ENCODE measurements around the gene ERC2.

ERC2 gene

DNA sequence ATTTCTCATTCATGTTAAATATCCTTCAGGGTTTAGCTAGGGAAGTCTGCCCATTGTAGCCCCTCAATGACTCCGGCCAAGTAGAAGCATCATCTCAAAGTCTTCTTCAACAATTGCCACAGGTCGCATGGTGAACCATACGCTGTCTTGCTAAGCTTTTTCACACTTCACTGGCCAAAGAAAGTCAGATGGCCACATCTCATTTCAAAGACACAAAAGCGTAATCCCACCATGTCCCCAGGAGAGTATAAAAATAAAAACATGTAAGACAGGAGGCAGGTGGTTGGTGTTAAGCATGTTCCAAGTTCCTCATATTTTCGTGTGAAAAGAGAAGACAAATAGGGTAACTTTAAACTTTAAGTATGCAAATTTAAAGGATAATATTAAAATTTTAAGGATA is 147.4 kb downstream of the ERC2 start:
- Histone ChIP-seq H3K79me1 (ENCODE audit: low read length) (no peaks in the 10 kb centered on the region), H3K9ac (ENCODE audit: low read length) (no peak overlapping the region), H2BK12ac (ENCODE audit: low read length) (no peak overlapping the region), H2AFZ (ENCODE audit: insufficient read depth, low read length, poor library complexity) (no peak overlapping the region), H3K36me3 (ENCODE audit: control insufficient read depth in 1 of 2, insufficient read depth in 2 of 2, low read length in 2 of 2) (no peaks in the 10 kb centered on the region), H3K27ac (ENCODE audit: low read depth, low read length) (no peak overlapping the region), H2BK5ac (ENCODE audit: low read depth, low read length, poor library complexity) (no peak overlapping the region), H3K4ac (ENCODE audit: low read depth, low read length) (no peak overlapping the region), H3K27me3 (ENCODE audit: insufficient read depth, low read length) (no peaks in the 10 kb centered on the region), H3K18ac (ENCODE audit: low read length) (no peak overlapping the region), H3K4me1 (ENCODE audit: control insufficient read depth in 1 of 2, insufficient read depth in 2 of 2, low read length in 2 of 2) (no peaks in the 10 kb centered on the region), H2AK5ac (ENCODE audit: low read length) (no peak overlapping the region), H4K12ac (ENCODE audit: low read depth, low read length) (no peak overlapping the region), H4K91ac (ENCODE audit: low read depth, low read length) (no peak overlapping the region), H4K8ac (ENCODE audit: low read depth, low read length) (no peak overlapping the region), H3K4me2 (ENCODE audit: low read length) (no peak overlapping the region), H3K4me3 (ENCODE audit: low read depth, low read length) (no peak overlapping the region), H2BK120ac (ENCODE audit: insufficient read depth, low read length, poor library complexity) (no peak overlapping the region), H3K9me3 (ENCODE audit: insufficient read depth, low read depth, low read length) (no peaks in the 10 kb centered on the region), H3K79me2 (ENCODE audit: control insufficient read depth, insufficient read depth, low read length, poor library complexity) (no peaks in the 10 kb centered on the region), H3K23ac (ENCODE audit: low read length) (no peak overlapping the region), H3K14ac (ENCODE audit: low read length) (no peak overlapping the region)
- WGBS (ENCODE audit: extremely low coverage, insufficient coverage, insufficient read length) = no CpG with 5 or more reads among the region's 5 CpGs
- DNase-seq = no peak

DNA sequence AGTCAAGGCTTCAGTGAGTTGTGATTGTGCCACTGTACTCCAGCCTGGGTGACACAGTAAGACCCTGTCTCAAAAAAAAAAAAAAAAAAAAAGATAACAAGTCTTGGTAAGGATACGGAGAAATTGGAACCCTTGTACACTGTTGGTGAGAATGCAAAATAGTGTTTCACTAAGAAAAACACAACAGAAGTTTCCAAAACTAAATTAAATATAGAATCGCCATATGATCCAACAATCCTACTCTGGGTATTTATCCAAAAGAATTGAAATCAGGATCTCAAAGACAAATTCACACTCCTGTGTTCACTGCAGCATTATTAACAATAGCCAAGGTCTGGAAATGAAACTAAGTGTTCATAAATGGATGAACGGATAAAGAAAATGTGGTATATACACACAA is 149.4 kb downstream of the ERC2 start:
- no peak overlapping the region for H2BK120ac ChIP-seq (ENCODE audit: insufficient read depth, low read length, poor library complexity)
- H2BK5ac ChIP-seq (ENCODE audit: low read depth, low read length, poor library complexity) = no peak overlapping the region
- no peak overlapping the region for H3K4me2 ChIP-seq (ENCODE audit: low read length)
- DNase-seq = no peak
- no peak overlapping the region for H2BK12ac ChIP-seq (ENCODE audit: low read length)
- no peak overlapping the region for H3K4ac ChIP-seq (ENCODE audit: low read depth, low read length)
- H2AFZ ChIP-seq (ENCODE audit: insufficient read depth, low read length, poor library complexity) = no peak overlapping the region
- H3K4me1 ChIP-seq (ENCODE audit: control insufficient read depth in 1 of 2, insufficient read depth in 2 of 2, low read length in 2 of 2) = peaks cover 3 to 4% of the 10 kb centered on the region in 2 experiments
- H4K8ac ChIP-seq (ENCODE audit: low read depth, low read length) = no peak overlapping the region
- no peak overlapping the region for H3K4me3 ChIP-seq (ENCODE audit: low read depth, low read length)
- H3K79me1 ChIP-seq (ENCODE audit: low read length) = no peaks in the 10 kb centered on the region
- H3K36me3 ChIP-seq (ENCODE audit: control insufficient read depth in 1 of 2, insufficient read depth in 2 of 2, low read length in 2 of 2) = no peaks in the 10 kb centered on the region
- no peak overlapping the region for H3K14ac ChIP-seq (ENCODE audit: low read length)
- no peak overlapping the region for H3K18ac ChIP-seq (ENCODE audit: low read length)
- H2AK5ac ChIP-seq (ENCODE audit: low read length) = no peak overlapping the region
- H4K91ac ChIP-seq (ENCODE audit: low read depth, low read length) = no peak overlapping the region
- no CpG with 5 or more reads among the region's 3 CpGs for WGBS (ENCODE audit: extremely low coverage, insufficient coverage, insufficient read length)
- no peak overlapping the region for H3K27ac ChIP-seq (ENCODE audit: low read depth, low read length)
- H3K23ac ChIP-seq (ENCODE audit: low read length) = no peak overlapping the region
- no peak overlapping the region for H3K9ac ChIP-seq (ENCODE audit: low read length)
- H4K12ac ChIP-seq (ENCODE audit: low read depth, low read length) = no peak overlapping the region
- H3K9me3 ChIP-seq (ENCODE audit: insufficient read depth, low read depth, low read length) = no peaks in the 10 kb centered on the region
- no peaks in the 10 kb centered on the region for H3K27me3 ChIP-seq (ENCODE audit: insufficient read depth, low read length)
- H3K79me2 ChIP-seq (ENCODE audit: control insufficient read depth, insufficient read depth, low read length, poor library complexity) = no peaks in the 10 kb centered on the region

DNA sequence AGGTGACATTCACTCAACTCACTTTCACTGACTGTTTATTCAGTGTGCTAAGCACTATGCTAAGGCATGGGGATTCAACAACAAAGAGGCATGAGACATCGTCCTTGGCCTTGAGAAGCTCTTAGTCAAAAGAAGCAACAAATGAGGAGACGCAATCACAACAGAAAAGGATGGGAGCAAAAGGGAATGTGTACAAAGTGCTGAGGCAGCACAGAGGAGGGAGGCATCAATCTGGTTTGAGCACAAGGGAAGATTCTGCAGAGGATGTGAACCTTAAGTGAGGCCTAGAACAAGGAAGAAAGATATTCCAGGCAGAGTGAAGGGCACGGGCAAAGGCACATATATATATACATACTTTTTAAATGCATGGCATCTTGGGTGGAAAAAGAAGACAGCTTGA is 151.3 kb downstream of the ERC2 start:
- no peak overlapping the region for H4K12ac ChIP-seq (ENCODE audit: low read depth, low read length)
- WGBS (ENCODE audit: extremely low coverage, insufficient coverage, insufficient read length) = no CpG with 5 or more reads among the region's 3 CpGs
- H3K4me3 ChIP-seq (ENCODE audit: low read depth, low read length) = no peak overlapping the region
- no peak for DNase-seq
- no peak overlapping the region for H2AFZ ChIP-seq (ENCODE audit: insufficient read depth, low read length, poor library complexity)
- H3K36me3 ChIP-seq (ENCODE audit: control insufficient read depth in 1 of 2, insufficient read depth in 2 of 2, low read length in 2 of 2) = no peaks in the 10 kb centered on the region
- H2BK120ac ChIP-seq (ENCODE audit: insufficient read depth, low read length, poor library complexity) = no peak overlapping the region
- no peak overlapping the region for H3K27ac ChIP-seq (ENCODE audit: low read depth, low read length)
- no peak overlapping the region for H3K4me2 ChIP-seq (ENCODE audit: low read length)
- H3K9me3 ChIP-seq (ENCODE audit: insufficient read depth, low read depth, low read length) = no peaks in the 10 kb centered on the region
- no peak overlapping the region for H4K8ac ChIP-seq (ENCODE audit: low read depth, low read length)
- H3K9ac ChIP-seq (ENCODE audit: low read length) = no peak overlapping the region
- H4K91ac ChIP-seq (ENCODE audit: low read depth, low read length) = no peak overlapping the region
- H2BK12ac ChIP-seq (ENCODE audit: low read length) = no peak overlapping the region
- H3K4ac ChIP-seq (ENCODE audit: low read depth, low read length) = no peak overlapping the region
- no peak overlapping the region for H3K14ac ChIP-seq (ENCODE audit: low read length)
- H3K27me3 ChIP-seq (ENCODE audit: insufficient read depth, low read length) = no peaks in the 10 kb centered on the region
- H3K18ac ChIP-seq (ENCODE audit: low read length) = no peak overlapping the region
- H3K79me2 ChIP-seq (ENCODE audit: control insufficient read depth, insufficient read depth, low read length, poor library complexity) = no peaks in the 10 kb centered on the region
- no peak overlapping the region for H2AK5ac ChIP-seq (ENCODE audit: low read length)
- no peak overlapping the region for H2BK5ac ChIP-seq (ENCODE audit: low read depth, low read length, poor library complexity)
- no peaks in the 10 kb centered on the region for H3K79me1 ChIP-seq (ENCODE audit: low read length)
- peaks cover 3 to 4% of the 10 kb centered on the region in 2 experiments for H3K4me1 ChIP-seq (ENCODE audit: control insufficient read depth in 1 of 2, insufficient read depth in 2 of 2, low read length in 2 of 2)
- H3K23ac ChIP-seq (ENCODE audit: low read length) = peak overlapping the region; percentile 62

DNA sequence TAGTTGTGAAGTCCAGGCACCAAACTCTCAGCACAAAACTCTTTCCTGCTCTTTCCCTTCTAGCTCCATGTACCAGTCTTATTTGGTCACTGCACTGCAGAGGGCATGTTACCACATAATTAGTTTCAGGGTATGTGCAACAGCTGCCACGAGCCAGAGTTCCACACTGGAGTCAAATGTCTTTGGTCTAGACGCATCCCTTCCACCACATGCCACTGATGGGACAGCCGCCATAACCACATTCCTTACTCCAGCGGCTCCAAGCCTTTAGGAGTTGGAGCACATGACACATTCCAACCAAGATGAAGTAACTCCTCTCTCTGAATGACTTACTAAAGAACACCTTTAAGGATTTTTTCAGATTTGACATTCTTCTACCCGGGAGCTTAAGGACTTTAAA is 153.4 kb downstream of the ERC2 start:
- Histone ChIP-seq H4K12ac (ENCODE audit: low read depth, low read length) (no peak overlapping the region), H3K4me3 (ENCODE audit: low read depth, low read length) (no peak overlapping the region), H3K9ac (ENCODE audit: low read length) (no peak overlapping the region), H3K4me1 (ENCODE audit: control insufficient read depth in 1 of 2, insufficient read depth in 2 of 2, low read length in 2 of 2) (peaks cover 3 to 4% of the 10 kb centered on the region in 2 experiments), H4K8ac (ENCODE audit: low read depth, low read length) (no peak overlapping the region), H3K27ac (ENCODE audit: low read depth, low read length) (no peak overlapping the region), H2AK5ac (ENCODE audit: low read length) (no peak overlapping the region), H3K14ac (ENCODE audit: low read length) (no peak overlapping the region), H3K18ac (ENCODE audit: low read length) (no peak overlapping the region), H3K79me2 (ENCODE audit: control insufficient read depth, insufficient read depth, low read length, poor library complexity) (no peaks in the 10 kb centered on the region), H3K4me2 (ENCODE audit: low read length) (peak overlapping the region; percentile 25), H2BK120ac (ENCODE audit: insufficient read depth, low read length, poor library complexity) (no peak overlapping the region), H3K36me3 (ENCODE audit: control insufficient read depth in 1 of 2, insufficient read depth in 2 of 2, low read length in 2 of 2) (no peaks in the 10 kb centered on the region), H3K79me1 (ENCODE audit: low read length) (no peaks in the 10 kb centered on the region), H3K4ac (ENCODE audit: low read depth, low read length) (no peak overlapping the region), H3K23ac (ENCODE audit: low read length) (no peak overlapping the region), H4K91ac (ENCODE audit: low read depth, low read length) (no peak overlapping the region), H2BK12ac (ENCODE audit: low read length) (no peak overlapping the region), H2AFZ (ENCODE audit: insufficient read depth, low read length, poor library complexity) (no peak overlapping the region), H3K27me3 (ENCODE audit: insufficient read depth, low read length) (no peaks in the 10 kb centered on the region), H2BK5ac (ENCODE audit: low read depth, low read length, poor library complexity) (no peak overlapping the region), H3K9me3 (ENCODE audit: insufficient read depth, low read depth, low read length) (no peaks in the 10 kb centered on the region)
- no CpG with 5 or more reads among the region's 5 CpGs for WGBS (ENCODE audit: extremely low coverage, insufficient coverage, insufficient read length)
- peak; percentile 95 to 96 for DNase-seq
